Activated CD4-positive, alpha-beta memory T cell treated with anti-CD3 and anti-CD28 coated beads, Interleukin-2, amount 10 ng/mL, durations not matched to agents 7 days and 5 days (primary cell): ENCODE data around the gene IGFL1. TPM values are rescaled to one million over a fixed set of nuclear protein-coding genes. Genes with fewer than 3 reads are reported as not detected.
"Not testable (repeated sequence)": the region's sequence is repeated elsewhere in the genome, so short reads cannot be mapped to it uniquely, and the experiment has no call there.

Experiments
- CTCF ChIA-PET: fragments of 350-600 bp; sonication (Branson Sonifier 250); formaldehyde crosslinking; loops from one replicate; lab custom pipeline; 2021; ENCODE audit warnings: antibody characterized with exemption, inconsistent platforms; lab: Charles Lee
- POLR2A ChIA-PET: fragments of 350-600 bp; sonication (Branson Sonifier 250); formaldehyde crosslinking; loops from one replicate; lab custom pipeline; 2021; ENCODE audit warnings: antibody characterized with exemption; lab: Charles Lee
- DNase-seq: peaks from one replicate; pipeline ENCODE4 v3.0.0-alpha.2; 2020
- H3K27ac Mint-ChIP-seq: one replicate; pipeline ENCODE4 v1.8.0; 2021; ENCODE audit warnings: mild to moderate bottlenecking, mixed read lengths
- H3K27me3 Mint-ChIP-seq: one replicate; pipeline ENCODE4 v1.8.0; 2021; ENCODE audit warnings: mixed read lengths
- H3K36me3 Mint-ChIP-seq: one replicate; pipeline ENCODE4 v1.8.0; 2021; ENCODE audit warnings: low read depth, mixed read lengths
- H3K4me1 Mint-ChIP-seq: one replicate; pipeline ENCODE4 v1.8.0; 2021; ENCODE audit warnings: mixed read lengths
- H3K4me3 Mint-ChIP-seq: one replicate; pipeline ENCODE4 v1.8.0; 2021; ENCODE audit warnings: mild to moderate bottlenecking, mixed read lengths
- H3K9me3 Mint-ChIP-seq: one replicate; pipeline ENCODE4 v1.8.0; 2021; ENCODE audit warnings: mixed read lengths
- total RNA-seq, 2 experiments: library from RNA; stranded (reverse); gene quantifications; one replicate each; pipeline ENCODE4 v1.2.3, GENCODE V29; 2021

The IGFL1 gene
- total RNA-seq, 2 experiments from 2014 or later = not detected

GRCh38 chr19:46240693-46241092 is 11.2 kb downstream of the IGFL1 start:
- Mint-ChIP-seq H3K27me3 (peaks cover 72% of the 10 kb centered on the region), H3K4me1 (no peaks in the 10 kb centered on the region), H3K36me3 (no peaks in the 10 kb centered on the region), H3K9me3 (no peaks in the 10 kb centered on the region), H3K27ac (no peak overlapping the region), H3K4me3 (no peak overlapping the region)
- ChIA-PET CTCF (no interaction called here), POLR2A (no interaction called here)
- DNase-seq = no peak

DNA sequence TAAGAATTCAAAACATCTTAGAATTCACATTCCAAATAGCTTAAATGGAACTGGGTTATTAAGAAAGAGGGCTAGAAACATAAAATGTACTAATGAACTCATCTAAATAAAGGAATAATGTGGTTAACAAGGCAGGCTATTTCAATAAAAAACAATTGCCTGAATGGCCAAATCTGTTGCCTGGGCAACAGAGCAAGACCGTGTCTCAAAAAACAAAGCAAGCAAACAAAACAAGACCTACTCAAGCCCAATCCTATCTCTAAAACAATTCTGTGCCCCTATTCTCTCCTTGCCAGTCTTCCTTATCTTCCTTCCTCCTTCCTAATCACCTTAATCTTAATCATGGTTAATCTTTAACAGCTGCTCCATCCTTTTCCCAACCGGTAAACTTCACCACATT is 12.1 kb downstream of the IGFL1 start:
- no peaks in the 10 kb centered on the region for H3K4me1 Mint-ChIP-seq
- ChIA-PET CTCF (no interaction called here), POLR2A (no interaction called here)
- no peak overlapping the region for H3K27ac Mint-ChIP-seq
- peaks cover 70% of the 10 kb centered on the region for H3K27me3 Mint-ChIP-seq
- no peak for DNase-seq
- no peaks in the 10 kb centered on the region for H3K9me3 Mint-ChIP-seq
- no peaks in the 10 kb centered on the region for H3K36me3 Mint-ChIP-seq
- H3K4me3 Mint-ChIP-seq = no peak overlapping the region

DNA sequence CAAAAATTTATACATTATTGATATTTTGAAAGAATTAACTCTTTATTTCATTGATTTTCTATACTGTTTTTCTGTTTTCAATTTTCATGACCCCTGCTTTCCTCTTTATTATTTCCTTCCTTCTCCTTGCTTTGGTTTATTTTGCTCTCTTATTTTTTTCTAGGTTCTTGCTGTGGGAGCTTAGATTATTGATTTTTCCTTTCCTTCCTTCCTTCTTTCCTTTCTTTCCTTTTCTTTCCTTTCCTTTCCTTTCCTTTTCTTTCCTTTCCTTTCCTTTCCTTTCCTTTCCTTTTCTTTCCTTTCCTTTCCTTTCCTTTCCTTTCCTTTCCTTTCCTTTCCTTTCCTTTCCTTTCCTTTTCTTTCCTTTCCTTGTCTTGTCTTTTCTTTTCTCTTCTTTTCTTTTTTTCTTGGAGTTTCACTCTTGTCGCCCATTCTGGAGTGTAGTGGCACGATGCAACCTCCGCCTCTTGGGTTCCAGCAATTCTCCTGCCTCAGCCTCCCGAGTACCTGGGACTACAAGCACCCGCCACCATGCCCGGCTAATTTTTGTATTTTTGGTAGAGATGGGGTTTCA is 13.6 kb downstream of the IGFL1 start:
- peaks cover 69% of the 10 kb centered on the region for H3K27me3 Mint-ChIP-seq
- H3K9me3 Mint-ChIP-seq, H3K4me3 Mint-ChIP-seq, CTCF ChIA-PET, POLR2A ChIA-PET, H3K36me3 Mint-ChIP-seq, H3K27ac Mint-ChIP-seq, H3K4me1 Mint-ChIP-seq, DNase-seq: not testable (repeated sequence)

- ChIA-PET POLR2A (interaction anchor here (0.9 kb wide), 1 partner anchor 17 kb away, joined by 3 read pairs; no protein-coding TSS in a partner anchor), CTCF (interaction anchor here (1.1 kb wide), 1 partner anchor 10 kb away, joined by 3 read pairs; no protein-coding TSS in a partner anchor)
- Mint-ChIP-seq H3K27me3 (peaks cover 68% of the 10 kb centered on the region), H3K27ac (no peak overlapping the region), H3K4me3 (no peak overlapping the region), H3K9me3 (no peaks in the 10 kb centered on the region), H3K4me1 (peaks cover 3% of the 10 kb centered on the region), H3K36me3 (no peaks in the 10 kb centered on the region)
- no peak for DNase-seq
These were observed 20.7 kb downstream of the IGFL1 start for GRCh38 chr19:46250076-46250735.

GRCh38 chr19:46251416-46251815 is 21.9 kb downstream of the IGFL1 start:
- DNase-seq = no peak
- POLR2A ChIA-PET = no interaction called here
- no peak overlapping the region for H3K27ac Mint-ChIP-seq
- H3K4me3 Mint-ChIP-seq = no peak overlapping the region
- H3K36me3 Mint-ChIP-seq = no peaks in the 10 kb centered on the region
- CTCF ChIA-PET = no interaction called here
- H3K27me3 Mint-ChIP-seq = peaks cover 65% of the 10 kb centered on the region
- H3K9me3 Mint-ChIP-seq = no peaks in the 10 kb centered on the region
- peaks cover 3% of the 10 kb centered on the region for H3K4me1 Mint-ChIP-seq

DNA sequence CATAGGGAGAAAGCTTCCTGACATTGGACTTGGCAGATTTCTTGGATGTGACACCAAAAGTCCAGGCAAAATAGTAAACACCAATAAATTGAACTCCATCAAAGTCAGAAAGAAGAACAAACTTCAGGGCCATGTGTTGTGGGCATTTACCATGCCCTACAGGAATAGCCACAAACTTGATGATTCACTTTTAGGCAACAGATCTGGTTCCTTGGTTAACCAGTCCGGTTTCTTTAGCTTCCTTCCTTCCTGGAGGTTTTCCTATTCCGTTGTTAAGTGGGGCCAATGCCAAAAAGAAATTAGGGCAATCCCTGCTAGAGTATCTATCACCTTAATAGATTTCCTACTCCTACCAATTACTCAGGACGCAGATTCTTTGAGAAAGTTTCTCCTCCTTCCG is 25.2 kb downstream of the IGFL1 start:
- Mint-ChIP-seq H3K4me1 (peaks cover 3% of the 10 kb centered on the region), H3K9me3 (peaks cover 2% of the 10 kb centered on the region), H3K4me3 (no peak overlapping the region), H3K27me3 (peaks cover 59% of the 10 kb centered on the region), H3K36me3 (no peaks in the 10 kb centered on the region), H3K27ac (no peak overlapping the region)
- ChIA-PET POLR2A (no interaction called here), CTCF (interaction anchor here (0.7 kb wide), 2 partner anchors 226 to 263 kb away, joined by 3 read pairs; no protein-coding TSS in a partner anchor)
- no peak for DNase-seq

GRCh38 chr19:46256855-46257254 is 27.3 kb downstream of the IGFL1 start:
- H3K4me1 Mint-ChIP-seq = peaks cover 3% of the 10 kb centered on the region
- no peak overlapping the region for H3K27ac Mint-ChIP-seq
- CTCF ChIA-PET = no interaction called here
- H3K9me3 Mint-ChIP-seq = peaks cover 2% of the 10 kb centered on the region
- H3K4me3 Mint-ChIP-seq = no peak overlapping the region
- no peaks in the 10 kb centered on the region for H3K36me3 Mint-ChIP-seq
- POLR2A ChIA-PET = no interaction called here
- no peak for DNase-seq
- peaks cover 59% of the 10 kb centered on the region for H3K27me3 Mint-ChIP-seq

DNA sequence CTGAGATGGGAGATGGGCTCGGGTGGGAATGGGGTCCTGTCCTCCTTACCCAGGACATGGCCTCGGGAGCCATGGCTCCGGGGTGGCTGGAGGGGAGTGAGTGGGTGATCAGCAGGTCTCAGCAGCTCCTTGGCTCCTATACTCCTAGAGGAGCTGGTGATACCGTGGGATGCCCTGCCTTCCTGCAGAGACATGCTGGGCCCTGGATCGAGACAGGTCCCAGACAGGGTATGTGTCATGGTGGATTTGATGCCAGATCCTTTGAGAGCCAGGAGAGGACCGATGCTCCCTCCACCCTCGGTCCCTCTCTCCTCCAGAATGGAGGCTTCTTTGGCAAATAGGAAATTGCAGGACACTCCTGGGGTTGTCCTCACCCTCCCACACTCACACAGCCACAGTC is 32.0 kb downstream of the IGFL1 start:
- CTCF ChIA-PET, H3K9me3 Mint-ChIP-seq, H3K36me3 Mint-ChIP-seq, DNase-seq, H3K4me3 Mint-ChIP-seq, POLR2A ChIA-PET, H3K27ac Mint-ChIP-seq: not testable (repeated sequence)
- Mint-ChIP-seq H3K4me1 (peaks cover 15% of the 10 kb centered on the region), H3K27me3 (peaks cover 54% of the 10 kb centered on the region)

DNA sequence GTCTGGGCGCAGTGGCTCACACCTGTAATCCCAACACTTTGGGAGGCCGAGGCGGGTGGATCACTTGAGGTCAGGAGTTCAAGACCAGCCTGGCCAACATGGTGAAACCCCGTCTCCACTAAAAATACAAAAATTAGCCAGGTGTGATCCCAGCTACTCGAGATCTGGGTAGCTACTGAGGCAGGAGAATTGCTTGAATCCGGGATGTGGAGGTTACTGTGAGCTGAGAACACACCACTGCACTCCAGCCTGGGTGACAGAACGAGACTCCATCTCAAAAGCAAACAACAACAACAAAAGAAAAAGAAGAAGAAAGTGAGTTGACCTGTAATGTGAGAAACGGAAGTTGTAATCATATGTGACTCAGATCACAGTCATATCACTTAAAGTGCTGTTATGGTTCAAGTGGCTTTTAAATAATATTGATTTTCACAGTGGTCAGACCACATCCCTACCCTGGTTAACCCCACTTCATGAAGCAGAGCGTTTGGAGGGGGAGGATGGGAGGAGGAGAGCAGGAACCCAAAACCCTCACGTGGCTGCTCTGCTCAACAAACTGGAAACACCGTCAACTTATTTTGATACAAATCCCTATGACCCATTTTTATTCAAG is 33.2 kb downstream of the IGFL1 start:
- Mint-ChIP-seq H3K4me1 (peaks cover 15% of the 10 kb centered on the region), H3K27ac (peak overlapping the region; percentile 33), H3K27me3 (peaks cover 54% of the 10 kb centered on the region), H3K4me3 (peak overlapping the region; percentile 33)
- H3K9me3 Mint-ChIP-seq, POLR2A ChIA-PET, H3K36me3 Mint-ChIP-seq: not testable (repeated sequence)
- CTCF ChIA-PET = interaction anchor here (0.6 to 6.3 kb wide), 2 partner anchors 235 to 281 kb away, joined by 3 to 58 read pairs; no protein-coding TSS in a partner anchor
- peak; percentile 74 for DNase-seq

GRCh38 chr19:46264801-46265200 is 35.3 kb downstream of the IGFL1 start:
- POLR2A ChIA-PET = interaction anchor here (1.0 to 1.1 kb wide), 2 partner anchors 76 to 237 kb away, joined by 3 read pairs; no protein-coding TSS in a partner anchor
- not testable (repeated sequence) for DNase-seq, H3K27ac Mint-ChIP-seq, H3K9me3 Mint-ChIP-seq, H3K4me3 Mint-ChIP-seq, H3K36me3 Mint-ChIP-seq
- Mint-ChIP-seq H3K27me3 (peaks cover 57% of the 10 kb centered on the region), H3K4me1 (peaks cover 18% of the 10 kb centered on the region)
- CTCF ChIA-PET = interaction anchor here (0.7 to 6.3 kb wide), 17 partner anchors 12 to 382 kb away, joined by 3 to 58 read pairs (median 3); no protein-coding TSS in a partner anchor

DNA sequence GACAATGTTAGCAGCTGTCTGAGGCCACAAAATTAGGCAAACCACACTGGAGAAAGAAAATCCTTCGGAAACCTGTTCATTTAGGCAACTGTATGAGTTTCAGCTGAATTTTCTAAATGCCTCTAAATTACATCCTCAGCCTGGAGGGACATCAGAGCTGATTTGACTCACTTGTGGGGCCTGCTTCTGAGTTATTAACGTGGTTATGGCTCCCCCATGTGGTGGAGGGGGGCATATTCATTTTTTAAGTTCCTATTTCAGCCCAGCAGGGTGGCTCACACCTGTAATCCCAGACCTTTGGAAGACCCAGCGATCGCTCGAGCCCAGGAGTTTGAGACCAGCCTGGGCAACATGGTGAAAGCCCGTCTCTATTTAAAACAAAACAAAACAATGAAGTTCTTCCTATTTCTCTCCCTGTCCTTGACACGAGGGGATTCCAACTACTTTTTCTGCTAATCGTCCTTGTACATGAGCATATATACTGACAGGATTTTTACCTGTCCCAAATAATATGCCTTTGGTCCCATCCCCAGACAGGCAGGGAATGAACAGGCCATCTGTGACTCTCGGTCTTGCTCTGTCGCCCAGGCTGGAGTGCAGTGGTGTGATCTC is 35.8 kb downstream of the IGFL1 start:
- Mint-ChIP-seq H3K27ac (no peak overlapping the region), H3K9me3 (peaks cover 3% of the 10 kb centered on the region), H3K27me3 (peaks cover 57% of the 10 kb centered on the region), H3K36me3 (peaks cover 2% of the 10 kb centered on the region), H3K4me3 (no peak overlapping the region), H3K4me1 (peaks cover 18% of the 10 kb centered on the region)
- POLR2A ChIA-PET = interaction anchor here (1.0 to 1.1 kb wide), 2 partner anchors 76 to 237 kb away, joined by 3 read pairs; no protein-coding TSS in a partner anchor
- CTCF ChIA-PET = interaction anchor here (0.5 to 6.3 kb wide), 20 partner anchors 12 to 548 kb away, joined by 3 to 58 read pairs (median 3); partner anchors contain the start of gene SIX5
- DNase-seq = peak; percentile 72

GRCh38 chr19:46269101-46269500 is 39.6 kb downstream of the IGFL1 start:
- ChIA-PET POLR2A (no interaction called here), CTCF (interaction anchor here (0.8 to 1.3 kb wide), 4 partner anchors 11 to 500 kb away, joined by 4 to 7 read pairs (median 6); partner anchors contain the start of gene SIX5)
- peaks cover 4% of the 10 kb centered on the region for H3K4me1 Mint-ChIP-seq
- no peak overlapping the region for H3K27ac Mint-ChIP-seq
- no peaks in the 10 kb centered on the region for H3K9me3 Mint-ChIP-seq
- no peak overlapping the region for H3K4me3 Mint-ChIP-seq
- no peak for DNase-seq
- no peaks in the 10 kb centered on the region for H3K36me3 Mint-ChIP-seq
- H3K27me3 Mint-ChIP-seq = peaks cover 64% of the 10 kb centered on the region
